ENCODE measurements around the gene SPIRE2. TPM values are rescaled to one million over a fixed set of nuclear protein-coding genes. Genes with fewer than 3 reads are reported as not detected.
"Not testable (repeated sequence)": the region's sequence is repeated elsewhere in the genome, so short reads cannot be mapped to it uniquely, and the experiment has no call there.

SPIRE2 gene
- total RNA-seq, 1 donor from 2014 or later, result 15.8 TPM

- Histone ChIP-seq H3K4me1 (peaks cover 22% of the 10 kb centered on the region), H3K27ac (no peak overlapping the region), H3K9me3 (no peaks in the 10 kb centered on the region), H3K4me3 (no peak overlapping the region), H3K27me3 (ENCODE audit: low read depth) (no peaks in the 10 kb centered on the region), H3K36me3 (no peaks in the 10 kb centered on the region)
- no peak for DNase-seq
- intact Hi-C loops (cut with DNase I), result no loop called here
- TF ChIP-seq CTCF (IDR thresholded peaks at IDR 0.05), result no peak
- no peak for ATAC-seq
Measured at GRCh38 chr16:89823087-89823823, 5.0 kb upstream of the SPIRE2 start.

GRCh38 chr16:89823824-89824148, 4.5 kb upstream of the SPIRE2 start:
- H3K4me1 ChIP-seq, result peaks cover 22% of the 10 kb centered on the region
- H3K27me3 ChIP-seq (ENCODE audit: low read depth); H3K27ac ChIP-seq; DNase-seq; H3K36me3 ChIP-seq; intact Hi-C loops (cut with DNase I); H3K9me3 ChIP-seq; H3K4me3 ChIP-seq; ATAC-seq: not testable (repeated sequence)

- H3K4me1 ChIP-seq, result peaks cover 27% of the 10 kb centered on the region
- no peaks in the 10 kb centered on the region for H3K36me3 ChIP-seq
- ATAC-seq (peak; percentile 3 to 20), DNase-seq (no peak)
- no peaks in the 10 kb centered on the region for H3K9me3 ChIP-seq
- intact Hi-C loops (cut with DNase I), result no loop called here
- H3K27ac ChIP-seq, result peak overlapping the region; percentile 78
- no peak for TF ChIP-seq CTCF (IDR thresholded peaks at IDR 0.05)
- no peaks in the 10 kb centered on the region for H3K27me3 ChIP-seq (ENCODE audit: low read depth)
- H3K4me3 ChIP-seq, result no peak overlapping the region
Measured at GRCh38 chr16:89826531-89827382, 1.5 kb upstream of the SPIRE2 start.

DNA sequence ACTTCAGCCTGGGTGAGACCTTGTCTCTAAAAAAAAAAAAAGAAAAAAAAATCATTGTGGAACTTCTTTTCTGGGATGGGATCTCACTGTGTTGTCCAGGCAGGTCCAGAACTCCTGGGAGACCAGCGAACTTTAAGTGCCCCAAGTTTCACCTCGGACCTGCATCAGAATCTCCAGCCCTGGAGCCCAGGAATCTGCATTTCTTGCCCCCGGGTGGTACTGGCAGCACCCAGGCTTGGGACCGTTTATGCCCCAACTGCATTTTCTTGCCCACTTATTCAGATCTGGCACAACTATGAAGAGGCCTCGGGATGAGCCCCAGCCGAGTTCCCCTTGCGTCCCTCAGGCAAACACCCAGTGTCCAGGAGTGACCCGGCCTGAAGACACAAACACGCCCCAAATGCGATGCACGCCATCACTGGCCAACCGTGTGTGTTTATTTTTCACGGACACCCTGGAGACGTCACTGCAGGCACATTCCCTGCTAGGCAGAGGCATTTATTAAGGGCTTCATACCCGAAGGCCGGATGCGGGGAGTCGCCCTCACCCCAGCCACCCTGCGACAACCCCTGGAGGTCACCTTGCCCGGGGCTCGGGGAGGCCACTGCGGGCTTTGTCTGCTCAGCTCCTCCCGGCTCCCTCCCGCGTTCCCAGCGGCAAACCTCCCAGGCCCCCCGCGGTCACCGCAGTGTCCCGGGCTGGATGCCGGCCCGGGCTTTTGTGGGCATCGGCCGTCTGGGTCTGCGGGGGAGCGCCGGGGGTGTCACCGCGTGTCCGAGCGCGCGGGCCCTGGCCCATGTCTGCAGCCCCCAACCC, 684 bp upstream of the SPIRE2 start:
- H3K36me3 ChIP-seq, result no peaks in the 10 kb centered on the region
- TF ChIP-seq CTCF (IDR thresholded peaks at IDR 0.05), result no peak
- peak; percentile 73 for DNase-seq
- peak overlapping the region; percentile 78 for H3K27ac ChIP-seq
- H3K4me1 ChIP-seq, result peaks cover 22% of the 10 kb centered on the region
- H3K9me3 ChIP-seq, result no peaks in the 10 kb centered on the region
- intact Hi-C loops (cut with DNase I), result no loop called here
- ATAC-seq, result peak; percentile 77 to 79
- peak overlapping the region; percentile 62 for H3K4me3 ChIP-seq
- H3K27me3 ChIP-seq (ENCODE audit: low read depth), result no peaks in the 10 kb centered on the region

DNA sequence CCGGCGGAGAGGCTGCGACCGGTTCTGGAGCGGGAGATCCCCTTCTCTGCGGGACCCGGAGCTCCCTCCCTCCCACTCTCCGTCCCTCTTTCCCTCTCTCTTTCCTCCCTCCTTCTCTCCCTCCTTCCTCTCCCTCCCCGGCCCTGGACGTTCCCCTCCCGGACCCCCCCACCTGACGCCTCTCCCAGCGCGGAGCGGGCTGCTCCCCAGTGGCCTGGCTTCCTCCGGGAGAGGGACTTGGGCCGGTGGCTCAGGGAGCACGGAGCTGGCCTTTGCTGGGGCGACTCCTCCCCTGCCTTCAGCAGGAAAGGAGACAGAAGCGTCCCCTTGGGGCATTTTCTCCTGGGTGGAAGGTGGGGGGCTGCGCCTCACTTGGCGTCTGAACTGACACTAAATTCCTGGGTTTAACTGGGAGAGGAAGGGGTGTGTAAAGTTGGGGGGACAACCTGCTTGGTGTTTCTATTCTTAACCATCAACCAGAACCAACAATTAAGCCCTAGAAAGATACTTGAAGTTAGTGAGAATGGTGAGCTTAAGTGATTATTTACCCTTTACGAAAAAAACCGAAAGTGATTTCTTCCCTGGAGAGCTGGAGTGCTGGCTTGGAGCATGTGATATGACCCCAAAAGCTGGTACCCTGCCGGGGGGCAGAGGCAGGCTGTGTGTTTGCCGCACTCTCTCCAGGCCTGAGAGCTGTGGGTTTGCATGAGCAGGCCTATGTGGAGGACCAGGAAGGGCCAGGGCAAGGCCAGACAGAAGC, 775 bp downstream of the SPIRE2 start:
- peak; percentile 1 to 3 for ATAC-seq
- Histone ChIP-seq H3K36me3 (no peaks in the 10 kb centered on the region), H3K4me1 (peaks cover 16% of the 10 kb centered on the region), H3K27ac (no peak overlapping the region), H3K27me3 (ENCODE audit: low read depth) (no peaks in the 10 kb centered on the region), H3K9me3 (no peaks in the 10 kb centered on the region), H3K4me3 (peak overlapping the region; percentile 50)
- no peak for TF ChIP-seq CTCF (IDR thresholded peaks at IDR 0.05)
- DNase-seq, result no peak
- intact Hi-C loops (cut with DNase I), result no loop called here

Data from lower lobe of right lung (tissue), 2 donors.